Measurements from ENCODE around the gene C1S.

The C1S gene

GRCh38 chr12:7079826-7080125 is 19.3 kb downstream of the C1S start:
- DNase-seq = no peak

- no peak for DNase-seq
Observed at GRCh38 chr12:7081037-7081436, 20.5 kb downstream of the C1S start.

- DNase-seq = no peak
Observed at GRCh38 chr12:7083125-7083524, 22.6 kb downstream of the C1S start.

- DNase-seq = no peak
Observed at GRCh38 chr12:7089196-7089871, 28.8 kb downstream of the C1S start.

GRCh38 chr12:7090222-7090998 is 29.9 kb downstream of the C1S start:
- DNase-seq = no peak

GRCh38 chr12:7091171-7091570 is 30.7 kb downstream of the C1S start:
- DNase-seq = no peak

- no peak for DNase-seq
Observed at GRCh38 chr12:7091660-7092228, 31.2 kb downstream of the C1S start.

- DNase-seq = peak; percentile 47
Observed at GRCh38 chr12:7092229-7092985, 31.9 kb downstream of the C1S start, which contains the start of gene C1R. Gene C1R, minus strand, starts transcription at chr12:7092445. Its CDS starts 57 bp downstream, at chr12:7092388.

- no peak for DNase-seq
Observed at GRCh38 chr12:7092986-7093460, 32.5 kb downstream of the C1S start.

GRCh38 chr12:7093486-7093885 is 33.0 kb downstream of the C1S start:
- DNase-seq = no peak

- DNase-seq = no peak
Observed at GRCh38 chr12:7093892-7094291, 33.4 kb downstream of the C1S start.

GRCh38 chr12:7096006-7096932 is 35.8 kb downstream of the C1S start:
- DNase-seq = no peak

GRCh38 chr12:7096979-7097378 is 36.5 kb downstream of the C1S start:
- no peak for DNase-seq

- no peak for DNase-seq
Observed at GRCh38 chr12:7099290-7099996, 38.9 kb downstream of the C1S start.

GRCh38 chr12:7100239-7100638 is 39.7 kb downstream of the C1S start:
- no peak for DNase-seq

GRCh38 chr12:7101047-7101693 is 40.7 kb downstream of the C1S start:
- no peak for DNase-seq

- no peak for DNase-seq
Observed at GRCh38 chr12:7101694-7102131, 41.2 kb downstream of the C1S start.

- no peak for DNase-seq
Observed at GRCh38 chr12:7102582-7102981, 42.1 kb downstream of the C1S start.

- no peak for DNase-seq
Observed at GRCh38 chr12:7103837-7104584, 43.5 kb downstream of the C1S start.

- no peak for DNase-seq
Observed at GRCh38 chr12:7106082-7106481, 45.6 kb downstream of the C1S start.

Data from activated effector memory CD4-positive, alpha-beta T cell treated with Interleukin-2 at 50 U/mL for 16 hours (primary cell).